ENCODE measurements around the gene RASA2.

The RASA2 gene

GRCh38 chr3:141486746-141487520 lies at the start of gene RASA2:
Gene RASA2 (plus strand): TSS chr3:141487027. CDS start chr3:141487084, 57 bp downstream.
- no peak for FAIRE-seq

- FAIRE-seq: peak; percentile 15
Measured at GRCh38 chr3:141439589-141439988, 47.2 kb upstream of the RASA2 start.

GRCh38 chr3:141440942-141441341 lies 45.9 kb upstream of the RASA2 start:
- FAIRE-seq: no peak

- FAIRE-seq: no peak
Measured at GRCh38 chr3:141441381-141442364, 45.2 kb upstream of the RASA2 start.

GRCh38 chr3:141442446-141442845 lies 44.4 kb upstream of the RASA2 start:
- no peak for FAIRE-seq

- FAIRE-seq: no peak
Measured at GRCh38 chr3:141442914-141443313, 43.9 kb upstream of the RASA2 start.

- no peak for FAIRE-seq
Measured at GRCh38 chr3:141444586-141445285, 42.1 kb upstream of the RASA2 start.

- FAIRE-seq: no peak
Measured at GRCh38 chr3:141445990-141446389, 40.8 kb upstream of the RASA2 start.

GRCh38 chr3:141446737-141447136 lies 40.1 kb upstream of the RASA2 start:
- FAIRE-seq: no peak

GRCh38 chr3:141447383-141447782 lies 39.4 kb upstream of the RASA2 start:
- FAIRE-seq: no peak

GRCh38 chr3:141448606-141449220 lies 38.1 kb upstream of the RASA2 start:
- FAIRE-seq: no peak

- FAIRE-seq: no peak
Measured at GRCh38 chr3:141449424-141449823, 37.4 kb upstream of the RASA2 start.

- FAIRE-seq: no peak
Measured at GRCh38 chr3:141450727-141451375, 36.0 kb upstream of the RASA2 start.

GRCh38 chr3:141452045-141452444 lies 34.8 kb upstream of the RASA2 start:
- FAIRE-seq: peak; percentile 69

- FAIRE-seq: no peak
Measured at GRCh38 chr3:141452773-141453172, 34.1 kb upstream of the RASA2 start.

- FAIRE-seq: no peak
Measured at GRCh38 chr3:141454054-141454453, 32.8 kb upstream of the RASA2 start.

- no peak for FAIRE-seq
Measured at GRCh38 chr3:141454906-141455602, 31.8 kb upstream of the RASA2 start.

GRCh38 chr3:141455603-141456300 lies 31.1 kb upstream of the RASA2 start:
- no peak for FAIRE-seq

GRCh38 chr3:141456301-141456625 lies 30.6 kb upstream of the RASA2 start:
- no peak for FAIRE-seq

- FAIRE-seq: no peak
Measured at GRCh38 chr3:141457624-141458236, 29.1 kb upstream of the RASA2 start.
